ENCODE data around the gene FHAD1. TPM values are rescaled to one million over a fixed set of nuclear protein-coding genes. Genes with fewer than 3 reads are reported as not detected.

FHAD1 gene
- total RNA-seq, 1 donor from 2014 or later: 1.7 TPM

- Mint-ChIP-seq H3K4me3 (no peak overlapping the region), H3K27me3 (ENCODE audit: low read depth) (no peaks in the 10 kb centered on the region), H3K36me3 (ENCODE audit: low read depth) (no peaks in the 10 kb centered on the region), H3K27ac (ENCODE audit: unreplicated experiment) (no peak overlapping the region), H3K4me1 (peaks cover 14% of the 10 kb centered on the region), H3K9me3 (no peaks in the 10 kb centered on the region)
- DNase-seq (ENCODE audit: low read depth, low spot score): no peak
- no peak for TF ChIP-seq CTCF (conservative IDR thresholded peaks at IDR 0.05)
Observed at GRCh38 chr1:15258833-15259621, 12.0 kb downstream of the FHAD1 start.

GRCh38 chr1:15259622-15260007 is 12.6 kb downstream of the FHAD1 start:
- Mint-ChIP-seq H3K9me3 (peaks cover under 1% of the 10 kb centered on the region), H3K4me1 (peaks cover 14% of the 10 kb centered on the region), H3K4me3 (no peak overlapping the region), H3K36me3 (ENCODE audit: low read depth) (no peaks in the 10 kb centered on the region), H3K27ac (ENCODE audit: unreplicated experiment) (no peak overlapping the region), H3K27me3 (ENCODE audit: low read depth) (no peaks in the 10 kb centered on the region)
- DNase-seq (ENCODE audit: low read depth, low spot score): no peak
- TF ChIP-seq CTCF (conservative IDR thresholded peaks at IDR 0.05): no peak

- peaks cover 14% of the 10 kb centered on the region for H3K4me1 Mint-ChIP-seq
- no peak for DNase-seq (ENCODE audit: low read depth, low spot score)
- no peak for TF ChIP-seq CTCF (conservative IDR thresholded peaks at IDR 0.05)
- H3K36me3 Mint-ChIP-seq (ENCODE audit: low read depth): no peaks in the 10 kb centered on the region
- peak overlapping the region; percentile 3 for H3K27ac Mint-ChIP-seq (ENCODE audit: unreplicated experiment)
- H3K9me3 Mint-ChIP-seq: peaks cover 3% of the 10 kb centered on the region
- H3K27me3 Mint-ChIP-seq (ENCODE audit: low read depth): no peaks in the 10 kb centered on the region
- no peak overlapping the region for H3K4me3 Mint-ChIP-seq
Observed at GRCh38 chr1:15260418-15261154, 13.6 kb downstream of the FHAD1 start.

GRCh38 chr1:15261155-15262002 is 14.4 kb downstream of the FHAD1 start:
- no peak for DNase-seq (ENCODE audit: low read depth, low spot score)
- H3K36me3 Mint-ChIP-seq (ENCODE audit: low read depth): no peaks in the 10 kb centered on the region
- peaks cover 14% of the 10 kb centered on the region for H3K4me1 Mint-ChIP-seq
- H3K27me3 Mint-ChIP-seq (ENCODE audit: low read depth): no peaks in the 10 kb centered on the region
- peaks cover 3% of the 10 kb centered on the region for H3K9me3 Mint-ChIP-seq
- H3K4me3 Mint-ChIP-seq: no peak overlapping the region
- TF ChIP-seq CTCF (conservative IDR thresholded peaks at IDR 0.05): no peak
- H3K27ac Mint-ChIP-seq (ENCODE audit: unreplicated experiment): no peak overlapping the region

GRCh38 chr1:15262003-15262377 is 15.0 kb downstream of the FHAD1 start:
- H3K9me3 Mint-ChIP-seq: peaks cover 5% of the 10 kb centered on the region
- TF ChIP-seq CTCF (conservative IDR thresholded peaks at IDR 0.05): no peak
- no peak overlapping the region for H3K27ac Mint-ChIP-seq (ENCODE audit: unreplicated experiment)
- DNase-seq (ENCODE audit: low read depth, low spot score): no peak
- peaks cover 14% of the 10 kb centered on the region for H3K4me1 Mint-ChIP-seq
- H3K36me3 Mint-ChIP-seq (ENCODE audit: low read depth): no peaks in the 10 kb centered on the region
- no peaks in the 10 kb centered on the region for H3K27me3 Mint-ChIP-seq (ENCODE audit: low read depth)
- H3K4me3 Mint-ChIP-seq: no peak overlapping the region
